ENCODE data around the gene SLC12A7.
"Not testable (repeated sequence)": the region's sequence is repeated elsewhere in the genome, so short reads cannot be mapped to it uniquely, and the experiment has no call there.

Gene SLC12A7

GRCh38 chr5:1034986-1035385 is 76.9 kb downstream of the SLC12A7 start:
- DNase-seq (ENCODE audit: low spot score) = no peak

- DNase-seq (ENCODE audit: low spot score) = no peak
These were observed 77.4 kb downstream of the SLC12A7 start for GRCh38 chr5:1034421-1034905.

GRCh38 chr5:1033606-1034420 is 78.0 kb downstream of the SLC12A7 start:
- DNase-seq (ENCODE audit: low spot score) = no peak

- no peak for DNase-seq (ENCODE audit: low spot score)
These were observed 78.7 kb downstream of the SLC12A7 start for GRCh38 chr5:1033178-1033577.

GRCh38 chr5:1032551-1033027 is 79.3 kb downstream of the SLC12A7 start:
- DNase-seq (ENCODE audit: low spot score) = no peak

- no peak for DNase-seq (ENCODE audit: low spot score)
These were observed 79.9 kb downstream of the SLC12A7 start for GRCh38 chr5:1032011-1032410.

- no peak for DNase-seq (ENCODE audit: low spot score)
These were observed 80.4 kb downstream of the SLC12A7 start for GRCh38 chr5:1031306-1031959.

- no peak for DNase-seq (ENCODE audit: low spot score)
These were observed 81.0 kb downstream of the SLC12A7 start for GRCh38 chr5:1030801-1031271.

GRCh38 chr5:1029945-1030625 is 81.8 kb downstream of the SLC12A7 start:
- DNase-seq (ENCODE audit: low spot score) = no peak

GRCh38 chr5:1029282-1029944 is 82.5 kb downstream of the SLC12A7 start:
- no peak for DNase-seq (ENCODE audit: low spot score)

GRCh38 chr5:1028481-1029281 is 83.2 kb downstream of the SLC12A7 start:
- DNase-seq (ENCODE audit: low spot score) = no peak

- DNase-seq (ENCODE audit: low spot score) = no peak
These were observed 84.0 kb downstream of the SLC12A7 start for GRCh38 chr5:1027631-1028441.

- no peak for DNase-seq (ENCODE audit: low spot score)
These were observed 84.9 kb downstream of the SLC12A7 start for GRCh38 chr5:1026700-1027621.

- DNase-seq (ENCODE audit: low spot score) = not testable (repeated sequence)
These were observed 89.9 kb downstream of the SLC12A7 start for GRCh38 chr5:1021969-1022336.

- no peak for DNase-seq (ENCODE audit: low spot score)
These were observed 90.5 kb downstream of the SLC12A7 start for GRCh38 chr5:1021136-1021968.

- DNase-seq (ENCODE audit: low spot score) = no peak
These were observed 91.4 kb downstream of the SLC12A7 start for GRCh38 chr5:1020452-1020961.

GRCh38 chr5:1019001-1019905 is 92.6 kb downstream of the SLC12A7 start:
- no peak for DNase-seq (ENCODE audit: low spot score)
